HCT116 (cell line): ENCODE data around the gene ZCWPW1.

Experiments
- EZH2 ChIP-seq: fragments of 200-600 bp; sonication (generic); IDR thresholded peaks from 2 replicates; pipeline ENCODE4 v1.6.1; 2017; ENCODE audit warnings: antibody characterized with exemption, mixed run types
- EZH2phosphoT487 ChIP-seq: fragments of 200-600 bp; IDR thresholded peaks from 2 replicates; pipeline ENCODE4 v1.6.1; 2018; ENCODE audit warnings: antibody characterized with exemption, borderline replicate concordance
- FOSL1 ChIP-seq: IDR thresholded peaks from 2 replicates; pipeline ENCODE4 v1.6.1; 2012; ENCODE audit warnings: low read depth
- JUND ChIP-seq: IDR thresholded peaks from 2 replicates; pipeline ENCODE4 v1.6.1; 2012
- POLR2A ChIP-seq: IDR thresholded peaks from 2 replicates; pipeline ENCODE4 v1.7.0; 2011; ENCODE audit warnings: borderline replicate concordance; ENCODE audit not compliant: insufficient read depth, insufficient read length; ENCODE audit errors: extremely low read depth
- POLR2AphosphoS5 ChIP-seq: IDR thresholded peaks from 2 replicates; pipeline ENCODE4 v1.6.1; 2011; ENCODE audit warnings: mild to moderate bottlenecking, low read depth, low read length, moderate library complexity
- RAD21 ChIP-seq: IDR thresholded peaks from 2 replicates; pipeline ENCODE4 v1.6.1; 2012; ENCODE audit warnings: low read depth, mild to moderate bottlenecking
- YY1 ChIP-seq: IDR thresholded peaks from 2 replicates; pipeline ENCODE4 v1.6.1; 2011; ENCODE audit warnings: low read length, low read depth, moderate library complexity, mild to moderate bottlenecking; ENCODE audit not compliant: insufficient replicate concordance; ENCODE audit errors: extremely low read depth
- ZFX ChIP-seq: fragments of 450-650 bp; IDR thresholded peaks from 2 replicates; pipeline ENCODE4 v1.6.1; 2017
- TF ChIP-seq, protein P1 (sequence below), 3 experiments: fragments of 200-600 bp in 1 of 3; sonication (generic) in 1 of 3; IDR thresholded peaks in 2 of 3; conservative IDR thresholded peaks in 1 of 3; 2 replicates each; pipeline ENCODE4 v1.5.1; 2012 to 2017; ENCODE audit warnings: low read depth in 2 of 3, low read length in 2 of 3, antibody characterized with exemption in 1 of 3, borderline replicate concordance in 1 of 3, control low read depth in 1 of 3, mild to moderate bottlenecking in 1 of 3, mixed read lengths in 1 of 3, mixed run types in 1 of 3, moderate library complexity in 1 of 3; ENCODE audit not compliant: insufficient read depth in 1 of 3
- TF ChIP-seq, protein P2 (sequence below): IDR thresholded peaks from 2 replicates; pipeline ENCODE4 v1.6.1; 2012
- TF ChIP-seq, protein P3 (sequence below): IDR thresholded peaks from 2 replicates; pipeline ENCODE4 v1.6.1; 2012; ENCODE audit warnings: low read depth
- TF ChIP-seq, protein P4 (sequence below): IDR thresholded peaks from 2 replicates; pipeline ENCODE4 v1.6.1; 2012
- TF ChIP-seq, protein P5 (sequence below): IDR thresholded peaks from 2 replicates; pipeline ENCODE4 v1.6.1; 2011; ENCODE audit warnings: mild to moderate bottlenecking, low read length, moderate library complexity; ENCODE audit not compliant: insufficient replicate concordance; ENCODE audit errors: extremely low read depth

DNA sequence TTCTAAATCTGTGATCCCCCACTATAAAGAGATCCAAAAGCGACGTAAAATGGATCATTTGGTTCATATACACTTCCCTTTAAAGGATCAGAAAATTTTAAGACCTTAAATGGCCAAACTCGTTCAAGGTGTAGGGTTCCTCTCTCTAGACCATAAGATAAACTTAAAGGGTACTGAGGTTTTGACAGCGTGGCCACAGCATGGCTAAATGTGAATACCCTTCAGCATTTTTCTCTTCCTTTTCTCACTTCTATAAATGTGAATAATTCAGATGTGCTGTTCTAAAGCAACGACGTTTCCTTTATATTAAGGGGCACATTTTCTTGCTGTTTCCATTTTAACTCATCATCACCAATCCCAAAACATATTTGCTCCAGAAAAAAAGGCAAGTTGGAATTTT, 5.2 kb downstream of the ZCWPW1 start:
- TF ChIP-seq EZH2: no peak
- TF ChIP-seq, protein P1, sequence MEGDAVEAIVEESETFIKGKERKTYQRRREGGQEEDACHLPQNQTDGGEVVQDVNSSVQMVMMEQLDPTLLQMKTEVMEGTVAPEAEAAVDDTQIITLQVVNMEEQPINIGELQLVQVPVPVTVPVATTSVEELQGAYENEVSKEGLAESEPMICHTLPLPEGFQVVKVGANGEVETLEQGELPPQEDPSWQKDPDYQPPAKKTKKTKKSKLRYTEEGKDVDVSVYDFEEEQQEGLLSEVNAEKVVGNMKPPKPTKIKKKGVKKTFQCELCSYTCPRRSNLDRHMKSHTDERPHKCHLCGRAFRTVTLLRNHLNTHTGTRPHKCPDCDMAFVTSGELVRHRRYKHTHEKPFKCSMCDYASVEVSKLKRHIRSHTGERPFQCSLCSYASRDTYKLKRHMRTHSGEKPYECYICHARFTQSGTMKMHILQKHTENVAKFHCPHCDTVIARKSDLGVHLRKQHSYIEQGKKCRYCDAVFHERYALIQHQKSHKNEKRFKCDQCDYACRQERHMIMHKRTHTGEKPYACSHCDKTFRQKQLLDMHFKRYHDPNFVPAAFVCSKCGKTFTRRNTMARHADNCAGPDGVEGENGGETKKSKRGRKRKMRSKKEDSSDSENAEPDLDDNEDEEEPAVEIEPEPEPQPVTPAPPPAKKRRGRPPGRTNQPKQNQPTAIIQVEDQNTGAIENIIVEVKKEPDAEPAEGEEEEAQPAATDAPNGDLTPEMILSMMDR (IDR thresholded peaks at IDR 0.05 in 2 of 3, conservative IDR thresholded peaks at IDR 0.05 in 1 of 3; ENCODE audit: borderline replicate concordance in 1 of 3, insufficient read depth in 1 of 3, low read depth in 2 of 3, low read length in 2 of 3): no peak
- TF ChIP-seq POLR2A: no peak
- TF ChIP-seq RAD21: no peak
- TF ChIP-seq POLR2AphosphoS5: no peak
- no peak for TF ChIP-seq ZFX
- TF ChIP-seq, protein P2, sequence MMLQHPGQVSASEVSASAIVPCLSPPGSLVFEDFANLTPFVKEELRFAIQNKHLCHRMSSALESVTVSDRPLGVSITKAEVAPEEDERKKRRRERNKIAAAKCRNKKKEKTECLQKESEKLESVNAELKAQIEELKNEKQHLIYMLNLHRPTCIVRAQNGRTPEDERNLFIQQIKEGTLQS: no peak
- no peak for TF ChIP-seq YY1
- TF ChIP-seq, protein P3, sequence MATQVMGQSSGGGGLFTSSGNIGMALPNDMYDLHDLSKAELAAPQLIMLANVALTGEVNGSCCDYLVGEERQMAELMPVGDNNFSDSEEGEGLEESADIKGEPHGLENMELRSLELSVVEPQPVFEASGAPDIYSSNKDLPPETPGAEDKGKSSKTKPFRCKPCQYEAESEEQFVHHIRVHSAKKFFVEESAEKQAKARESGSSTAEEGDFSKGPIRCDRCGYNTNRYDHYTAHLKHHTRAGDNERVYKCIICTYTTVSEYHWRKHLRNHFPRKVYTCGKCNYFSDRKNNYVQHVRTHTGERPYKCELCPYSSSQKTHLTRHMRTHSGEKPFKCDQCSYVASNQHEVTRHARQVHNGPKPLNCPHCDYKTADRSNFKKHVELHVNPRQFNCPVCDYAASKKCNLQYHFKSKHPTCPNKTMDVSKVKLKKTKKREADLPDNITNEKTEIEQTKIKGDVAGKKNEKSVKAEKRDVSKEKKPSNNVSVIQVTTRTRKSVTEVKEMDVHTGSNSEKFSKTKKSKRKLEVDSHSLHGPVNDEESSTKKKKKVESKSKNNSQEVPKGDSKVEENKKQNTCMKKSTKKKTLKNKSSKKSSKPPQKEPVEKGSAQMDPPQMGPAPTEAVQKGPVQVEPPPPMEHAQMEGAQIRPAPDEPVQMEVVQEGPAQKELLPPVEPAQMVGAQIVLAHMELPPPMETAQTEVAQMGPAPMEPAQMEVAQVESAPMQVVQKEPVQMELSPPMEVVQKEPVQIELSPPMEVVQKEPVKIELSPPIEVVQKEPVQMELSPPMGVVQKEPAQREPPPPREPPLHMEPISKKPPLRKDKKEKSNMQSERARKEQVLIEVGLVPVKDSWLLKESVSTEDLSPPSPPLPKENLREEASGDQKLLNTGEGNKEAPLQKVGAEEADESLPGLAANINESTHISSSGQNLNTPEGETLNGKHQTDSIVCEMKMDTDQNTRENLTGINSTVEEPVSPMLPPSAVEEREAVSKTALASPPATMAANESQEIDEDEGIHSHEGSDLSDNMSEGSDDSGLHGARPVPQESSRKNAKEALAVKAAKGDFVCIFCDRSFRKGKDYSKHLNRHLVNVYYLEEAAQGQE: no peak
- TF ChIP-seq, protein P4, sequence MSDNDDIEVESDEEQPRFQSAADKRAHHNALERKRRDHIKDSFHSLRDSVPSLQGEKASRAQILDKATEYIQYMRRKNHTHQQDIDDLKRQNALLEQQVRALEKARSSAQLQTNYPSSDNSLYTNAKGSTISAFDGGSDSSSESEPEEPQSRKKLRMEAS: no peak
- TF ChIP-seq JUND: no peak
- TF ChIP-seq EZH2phosphoT487: no peak
- TF ChIP-seq FOSL1: no peak
- TF ChIP-seq, protein P5, sequence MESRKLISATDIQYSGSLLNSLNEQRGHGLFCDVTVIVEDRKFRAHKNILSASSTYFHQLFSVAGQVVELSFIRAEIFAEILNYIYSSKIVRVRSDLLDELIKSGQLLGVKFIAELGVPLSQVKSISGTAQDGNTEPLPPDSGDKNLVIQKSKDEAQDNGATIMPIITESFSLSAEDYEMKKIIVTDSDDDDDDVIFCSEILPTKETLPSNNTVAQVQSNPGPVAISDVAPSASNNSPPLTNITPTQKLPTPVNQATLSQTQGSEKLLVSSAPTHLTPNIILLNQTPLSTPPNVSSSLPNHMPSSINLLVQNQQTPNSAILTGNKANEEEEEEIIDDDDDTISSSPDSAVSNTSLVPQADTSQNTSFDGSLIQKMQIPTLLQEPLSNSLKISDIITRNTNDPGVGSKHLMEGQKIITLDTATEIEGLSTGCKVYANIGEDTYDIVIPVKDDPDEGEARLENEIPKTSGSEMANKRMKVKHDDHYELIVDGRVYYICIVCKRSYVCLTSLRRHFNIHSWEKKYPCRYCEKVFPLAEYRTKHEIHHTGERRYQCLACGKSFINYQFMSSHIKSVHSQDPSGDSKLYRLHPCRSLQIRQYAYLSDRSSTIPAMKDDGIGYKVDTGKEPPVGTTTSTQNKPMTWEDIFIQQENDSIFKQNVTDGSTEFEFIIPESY: no peak
